Upper lobe of left lung (tissue), 6 donors: ENCODE results near the gene SETBP1. TPM values are rescaled to one million over a fixed set of nuclear protein-coding genes. Genes with fewer than 3 reads are reported as not detected.
A peak's percentile ranks its signal among the peaks of the same experiment; 100 is the strongest.

Source experiments
- ATAC-seq, 2 donors: fragments of 200-7000 bp; cut with Tn5 transposase; one replicate each; pipeline ENCODE4 v1.9.1; 2022; ENCODE audit warnings: mild to moderate bottlenecking in 2 of 2, moderate library complexity in 2 of 2; ENCODE audit not compliant: low FRiP score in 2 of 2
- DNase-seq, 2 donors: peaks; one replicate each; pipeline ENCODE4 v3.0.0-alpha.2; 2019 to 2020
- H3K27ac ChIP-seq, 4 donors: fragments of 200-600 bp; sonication (generic); one replicate each; pipeline ENCODE4 v1.5.1; 2016 to 2019
- H3K27me3 ChIP-seq, 4 donors: fragments of 200-600 bp; sonication (generic); one replicate each; pipeline ENCODE4 v1.5.1; 2017 to 2019
- H3K36me3 ChIP-seq, 4 donors: fragments of 200-600 bp; sonication (generic); one replicate each; pipeline ENCODE4 v1.5.1; 2016 to 2019
- H3K4me1 ChIP-seq, 4 donors: fragments of 200-600 bp; sonication (generic); one replicate each; pipeline ENCODE4 v1.5.1; 2018 to 2019
- H3K4me3 ChIP-seq, 4 donors: fragments of 200-600 bp; sonication (generic); one replicate each; pipeline ENCODE4 v1.5.1; 2017 to 2019; ENCODE audit warnings: mild to moderate bottlenecking in 2 of 4, moderate library complexity in 1 of 4
- H3K9me3 ChIP-seq, 4 donors: fragments of 200-600 bp; sonication (generic); one replicate each; pipeline ENCODE4 v1.5.1; 2018 to 2019
- CTCF ChIP-seq, 6 experiments: fragments of 450-650 bp in 4 of 6; fragments of 200-600 bp in 2 of 6; sonication (generic) in 2 of 6; IDR thresholded peaks; one replicate each; pipeline ENCODE4 v1.5.1; 2016 to 2019; ENCODE audit warnings: antibody characterized with exemption in 6 of 6
- EP300 ChIP-seq, 4 donors: sonication (generic); formaldehyde crosslinking; IDR thresholded peaks; one replicate each; pipeline ENCODE4 v1.5.1; 2017; ENCODE audit warnings: antibody characterized with exemption in 4 of 4, control low read depth in 2 of 4
- POLR2A ChIP-seq, 4 donors: fragments of 450-650 bp; IDR thresholded peaks; one replicate each; pipeline ENCODE4 v1.5.1; 2016 to 2017; ENCODE audit warnings: antibody characterized with exemption in 4 of 4, mild to moderate bottlenecking in 2 of 4
- POLR2AphosphoS5 ChIP-seq, 2 donors: sonication (generic); formaldehyde crosslinking; IDR thresholded peaks; one replicate each; pipeline ENCODE4 v1.5.1; 2017; ENCODE audit warnings: antibody characterized with exemption in 2 of 2
- WGBS, 2 donors: methylation state at CpG; one replicate each; pipeline ENCODE4 v1.1.5; 2017 to 2018; 5-methylcytosine and 5-hydroxymethylcytosine counted together
- total RNA-seq, 6 donors: library from RNA; depleted of rRNA in 4 of 6; stranded (reverse); fragments of >200 nt in 4 of 6; gene quantifications; one replicate each; pipeline versions ENCODE4 v1.1.0 to v1.2.1, GENCODE V29; 2016 to 2021
- donor health status: DM: no; HTN: no; CAD: no; lungs with moderate emphysema.
- donor health status: DM: no; HTN: yes; CAD: no; lungs with severe emphysema.

The SETBP1 gene
- total RNA-seq, 6 donors from 2014 or later: 11.7 to 38.8 (median 16.6) TPM

GRCh38 chr18:44682871-44683221 lies 2.2 kb downstream of the SETBP1 start:
- Histone ChIP-seq H3K4me1 (peaks cover 3 to 37% (median 24%) of the 10 kb centered on the region in 4 donors), H3K27ac (peak overlapping the region in 3 of 4 donors; percentile 87 to 97 (median 95)), H3K9me3 (no peaks in the 10 kb centered on the region), H3K36me3 (no peaks in the 10 kb centered on the region), H3K27me3 (peaks cover 0 to 5% (median 0%) of the 10 kb centered on the region in 4 donors), H3K4me3 (peak overlapping the region in 3 of 4 donors; percentile 71 to 88 (median 77))
- TF ChIP-seq POLR2A (IDR thresholded peaks at IDR 0.05): no peak
- TF ChIP-seq CTCF (IDR thresholded peaks at IDR 0.05): no peak
- TF ChIP-seq EP300 (IDR thresholded peaks at IDR 0.05): no peak
- TF ChIP-seq POLR2AphosphoS5 (IDR thresholded peaks at IDR 0.05): no peak
- ATAC-seq (no peak), DNase-seq (no peak)
- WGBS, 2 donors: 65 to 66% methylated on average over 4 of the region's 4 CpGs

- peak overlapping the region in 3 of 4 donors; percentile 21 to 95 (median 87) for H3K27ac ChIP-seq
- H3K4me1 ChIP-seq: peaks cover 3 to 33% (median 24%) of the 10 kb centered on the region in 4 donors
- H3K9me3 ChIP-seq: no peaks in the 10 kb centered on the region
- H3K36me3 ChIP-seq: no peaks in the 10 kb centered on the region
- ATAC-seq (no peak), DNase-seq (no peak)
- no peak overlapping the region for H3K4me3 ChIP-seq
- TF ChIP-seq POLR2AphosphoS5 (IDR thresholded peaks at IDR 0.05) (no peak), EP300 (IDR thresholded peaks at IDR 0.05) (no peak), POLR2A (IDR thresholded peaks at IDR 0.05) (no peak), CTCF (IDR thresholded peaks at IDR 0.05) (no peak)
- peaks cover 0 to 5% (median 0%) of the 10 kb centered on the region in 4 donors for H3K27me3 ChIP-seq
These were observed 2.9 kb downstream of the SETBP1 start for GRCh38 chr18:44683556-44683955.

- TF ChIP-seq CTCF (IDR thresholded peaks at IDR 0.05) (no peak), POLR2AphosphoS5 (IDR thresholded peaks at IDR 0.05) (no peak), POLR2A (IDR thresholded peaks at IDR 0.05) (no peak), EP300 (IDR thresholded peaks at IDR 0.05) (no peak)
- ATAC-seq: no peak
These were observed 4.6 kb downstream of the SETBP1 start for GRCh38 chr18:44685296-44685695.

DNA sequence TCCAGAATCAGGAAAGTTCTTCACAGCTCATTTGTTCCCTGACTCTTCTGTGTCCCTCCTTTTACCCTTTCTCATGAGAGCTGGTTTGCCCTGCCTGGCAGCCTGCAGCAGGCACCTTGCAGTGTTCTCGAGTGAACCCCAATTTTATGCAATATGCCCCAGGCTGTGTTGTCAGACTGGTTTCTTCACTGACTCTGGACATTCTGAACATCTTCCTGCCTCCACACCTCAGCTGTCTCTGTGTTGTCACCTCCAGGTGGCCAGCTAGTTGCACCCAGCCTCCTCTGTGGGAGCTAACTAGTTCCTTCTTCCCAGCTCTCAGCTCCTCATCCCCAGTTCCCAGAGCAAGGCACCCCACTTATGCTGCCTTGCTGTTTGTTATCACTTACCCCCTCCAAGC lies 5.5 kb downstream of the SETBP1 start:
- H3K4me1 ChIP-seq: peaks cover 3 to 16% (median 13%) of the 10 kb centered on the region in 4 donors
- no peak for ATAC-seq
- H3K36me3 ChIP-seq: no peaks in the 10 kb centered on the region
- no peak for TF ChIP-seq EP300 (IDR thresholded peaks at IDR 0.05)
- TF ChIP-seq CTCF (IDR thresholded peaks at IDR 0.05): no peak
- no peak for TF ChIP-seq POLR2A (IDR thresholded peaks at IDR 0.05)
- TF ChIP-seq POLR2AphosphoS5 (IDR thresholded peaks at IDR 0.05): no peak
- DNase-seq: no peak
- 71 to 73% methylated on average over 1 of the region's 1 CpG for WGBS, 2 donors
- H3K27ac ChIP-seq: no peak overlapping the region
- no peaks in the 10 kb centered on the region for H3K27me3 ChIP-seq
- no peaks in the 10 kb centered on the region for H3K9me3 ChIP-seq
- H3K4me3 ChIP-seq: no peak overlapping the region

More at GRCh38 chr18:44685296-44685695, 4.6 kb downstream of the SETBP1 start:
- no peak for DNase-seq
- Histone ChIP-seq H3K9me3 (no peaks in the 10 kb centered on the region), H3K27ac (no peak overlapping the region), H3K4me3 (no peak overlapping the region), H3K27me3 (peaks cover 0 to 3% (median 0%) of the 10 kb centered on the region in 4 donors), H3K4me1 (peaks cover 3 to 25% (median 20%) of the 10 kb centered on the region in 4 donors), H3K36me3 (no peaks in the 10 kb centered on the region)
- 81 to 94% methylated on average over 6 of the region's 6 CpGs for WGBS, 2 donors

DNA sequence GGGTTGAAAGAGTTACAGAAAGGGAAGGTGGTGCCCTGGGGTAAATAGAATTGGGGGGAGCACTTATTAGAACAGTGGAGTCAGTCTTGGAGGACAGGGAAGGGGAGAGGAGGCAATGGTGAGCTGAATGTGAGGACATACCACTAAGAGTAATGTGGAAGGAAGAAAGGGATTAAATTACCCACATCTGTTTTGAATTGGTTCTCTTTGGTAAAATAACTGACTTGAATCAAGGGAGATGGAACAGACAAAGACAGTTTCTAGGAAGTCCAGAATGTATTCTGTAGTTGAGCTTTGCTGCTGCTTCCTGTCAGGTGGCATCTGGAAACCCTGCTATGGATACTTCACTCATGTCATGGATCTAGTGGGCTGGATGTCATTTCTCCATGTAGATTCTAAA lies 6.7 kb downstream of the SETBP1 start:
- Histone ChIP-seq H3K27me3 (no peaks in the 10 kb centered on the region), H3K9me3 (no peaks in the 10 kb centered on the region), H3K36me3 (no peaks in the 10 kb centered on the region), H3K4me3 (no peak overlapping the region), H3K4me1 (peaks cover 3 to 13% (median 5%) of the 10 kb centered on the region in 4 donors), H3K27ac (no peak overlapping the region)
- ATAC-seq (no peak), DNase-seq (no peak)
- TF ChIP-seq EP300 (IDR thresholded peaks at IDR 0.05) (no peak), CTCF (IDR thresholded peaks at IDR 0.05) (no peak), POLR2A (IDR thresholded peaks at IDR 0.05) (no peak), POLR2AphosphoS5 (IDR thresholded peaks at IDR 0.05) (no peak)
